OCI-LY1 (cell line): ENCODE results near the gene FBRS.

Experiments
- H2AFZ ChIP-seq: fragments of 200-600 bp; sonication (generic), shearing (Covaris generic); 2 replicates; pipeline ENCODE4 v1.6.0; 2014; ENCODE audit warnings: antibody characterized with exemption, mild to moderate bottlenecking, low read length
- H3F3A ChIP-seq: fragments of 200-600 bp; sonication (generic), shearing (Covaris generic); 2 replicates; pipeline ENCODE4 v1.6.0; 2014; ENCODE audit warnings: mild to moderate bottlenecking, antibody characterized with exemption, low read length, moderate library complexity; ENCODE audit not compliant: insufficient read depth
- H3K27ac ChIP-seq: fragments of 200-600 bp; sonication (generic); 2 replicates; pipeline ENCODE4 v1.5.1; 2014; ENCODE audit warnings: low read length, mixed run types, mild to moderate bottlenecking, low read depth; ENCODE audit not compliant: poor library complexity, severe bottlenecking
- H3K27me3 ChIP-seq: fragments of 200-600 bp; sonication (generic); 2 replicates; pipeline ENCODE4 v1.6.0; 2014; ENCODE audit warnings: antibody characterized with exemption, mild to moderate bottlenecking, low read length, moderate library complexity; ENCODE audit not compliant: insufficient read depth
- H3K36me3 ChIP-seq: fragments of 200-600 bp; sonication (generic); 2 replicates; pipeline ENCODE4 v1.6.1; 2014; ENCODE audit warnings: mild to moderate bottlenecking, antibody characterized with exemption, low read length, moderate library complexity, mixed read lengths; ENCODE audit not compliant: insufficient read depth
- H3K4me1 ChIP-seq: fragments of 200-600 bp; sonication (generic); 2 replicates; pipeline ENCODE4 v1.5.1; 2014; ENCODE audit warnings: mild to moderate bottlenecking, low read length, moderate library complexity; ENCODE audit not compliant: insufficient read depth, severe bottlenecking
- H3K4me2 ChIP-seq: fragments of 200-600 bp; sonication (generic), shearing (Covaris generic); 2 replicates; pipeline ENCODE4 v1.6.1; 2014; ENCODE audit warnings: low read length
- H3K4me3 ChIP-seq: fragments of 200-600 bp; sonication (generic); 2 replicates; pipeline ENCODE4 v1.5.1; 2014; ENCODE audit warnings: low read length, low read depth, mild to moderate bottlenecking, mixed read lengths; ENCODE audit not compliant: poor library complexity, severe bottlenecking
- H3K79me2 ChIP-seq: fragments of 200-600 bp; shearing (Covaris generic); 2 replicates; pipeline ENCODE4 v1.6.1; 2016; ENCODE audit warnings: mixed run types, low read length, mixed read lengths; ENCODE audit not compliant: insufficient read depth
- H3K9ac ChIP-seq: fragments of 200-600 bp; sonication (generic), shearing (Covaris generic); 2 replicates; pipeline ENCODE4 v1.6.1; 2014; ENCODE audit warnings: mild to moderate bottlenecking, low read length, mixed read lengths
- H3K9me2 ChIP-seq: fragments of 200-600 bp; sonication (generic), shearing (Covaris generic); 2 replicates; pipeline ENCODE4 v1.6.1; 2014; ENCODE audit warnings: low read depth, mild to moderate bottlenecking, low read length, mixed read lengths
- H3K9me3 ChIP-seq: fragments of 200-600 bp; shearing (Covaris generic); 2 replicates; pipeline ENCODE4 v1.6.1; 2014; ENCODE audit warnings: low read length, mixed read lengths
- H4K20me1 ChIP-seq: fragments of 200-600 bp; sonication (generic), shearing (Covaris generic); 2 replicates; pipeline ENCODE4 v1.6.0; 2016; ENCODE audit warnings: mild to moderate bottlenecking, low read length; ENCODE audit not compliant: insufficient read depth
- CTCF ChIP-seq: fragments of 200-600 bp; sonication (generic), shearing (Covaris generic); IDR thresholded peaks from 2 replicates; pipeline ENCODE4 v1.5.1; 2017; ENCODE audit warnings: mild to moderate bottlenecking, antibody characterized with exemption, low read length, moderate library complexity, mixed read lengths
- EZH2 ChIP-seq: fragments of 200-600 bp; sonication (generic), shearing (Covaris generic); IDR thresholded peaks from 2 replicates; pipeline ENCODE4 v1.8.0; 2017; ENCODE audit warnings: borderline replicate concordance, mixed run types, mild to moderate bottlenecking, antibody characterized with exemption, low read length, moderate library complexity, mixed read lengths

The FBRS gene

DNA sequence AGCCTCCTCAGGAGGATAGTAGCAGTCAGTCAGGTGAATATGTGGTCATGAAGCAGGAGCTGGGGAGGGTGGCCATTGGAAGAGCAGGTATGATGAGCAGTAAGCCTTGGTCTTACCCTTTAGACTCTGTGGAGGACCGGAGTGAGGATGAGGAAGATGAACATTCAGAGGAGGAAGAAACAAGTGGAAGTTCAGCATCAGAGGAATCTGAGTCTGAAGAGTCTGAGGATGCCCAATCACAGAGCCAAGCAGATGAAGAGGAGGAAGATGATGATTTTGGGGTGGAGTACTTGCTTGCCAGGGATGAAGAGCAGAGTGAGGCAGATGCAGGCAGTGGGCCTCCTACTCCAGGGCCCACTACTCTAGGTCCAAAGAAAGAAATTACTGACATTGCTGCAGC is 53.5 kb downstream of the FBRS start:
- peaks cover 98% of the 10 kb centered on the region for H3K36me3 ChIP-seq
- H3K4me1 ChIP-seq: no peaks in the 10 kb centered on the region
- no peaks in the 10 kb centered on the region for H3K79me2 ChIP-seq
- H2AFZ ChIP-seq: no peak overlapping the region
- H3K4me3 ChIP-seq: no peak overlapping the region
- no peaks in the 10 kb centered on the region for H4K20me1 ChIP-seq
- no peak overlapping the region for H3K4me2 ChIP-seq
- H3K27me3 ChIP-seq: no peaks in the 10 kb centered on the region
- H3F3A ChIP-seq: no peaks in the 10 kb centered on the region
- TF ChIP-seq EZH2: no peak
- TF ChIP-seq CTCF: no peak
- no peaks in the 10 kb centered on the region for H3K9me3 ChIP-seq
- H3K9me2 ChIP-seq: no peaks in the 10 kb centered on the region
- H3K27ac ChIP-seq: no peak overlapping the region
- no peak overlapping the region for H3K9ac ChIP-seq

- Histone ChIP-seq H3K9me3 (no peaks in the 10 kb centered on the region), H3K9me2 (no peaks in the 10 kb centered on the region), H3F3A (no peaks in the 10 kb centered on the region), H3K4me1 (no peaks in the 10 kb centered on the region), H3K4me2 (no peak overlapping the region), H3K4me3 (no peak overlapping the region), H3K27ac (no peak overlapping the region), H3K79me2 (peaks cover 2% of the 10 kb centered on the region; the same call in 1 of the 2 replicates), H3K27me3 (no peaks in the 10 kb centered on the region), H3K9ac (no peak overlapping the region), H3K36me3 (peaks cover 94% of the 10 kb centered on the region), H4K20me1 (no peaks in the 10 kb centered on the region), H2AFZ (no peak overlapping the region)
- TF ChIP-seq CTCF (no peak), EZH2 (no peak)
Observed at GRCh38 chr16:30715750-30716445, 57.7 kb downstream of the FBRS start.

DNA sequence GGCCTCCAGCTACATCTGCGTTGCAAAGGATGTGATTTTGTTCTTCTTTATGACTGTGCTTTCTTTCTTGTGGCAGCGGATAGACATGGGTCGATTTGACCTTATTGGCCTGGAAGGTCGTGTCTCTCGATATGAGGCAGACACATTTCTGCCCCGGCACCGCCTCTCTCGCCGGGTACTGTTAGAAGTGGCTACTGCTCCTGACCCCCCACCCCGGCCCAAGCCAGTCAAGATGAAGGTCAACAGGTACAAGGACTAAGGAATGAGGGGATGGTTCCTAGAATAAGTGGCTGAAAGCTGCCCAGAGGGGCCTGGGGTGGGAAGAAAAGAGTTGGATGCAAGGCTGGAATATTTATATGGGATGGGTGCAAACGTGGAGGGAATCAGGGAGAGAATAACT is 61.9 kb downstream of the FBRS start:
- H3K9me2 ChIP-seq: no peaks in the 10 kb centered on the region
- H3K27ac ChIP-seq: no peak overlapping the region
- no peak for TF ChIP-seq EZH2
- H3K36me3 ChIP-seq: peaks cover 96% of the 10 kb centered on the region
- no peak overlapping the region for H3K4me2 ChIP-seq
- no peaks in the 10 kb centered on the region for H3K4me1 ChIP-seq
- H3K9ac ChIP-seq: no peak overlapping the region
- H3F3A ChIP-seq: no peaks in the 10 kb centered on the region
- H3K4me3 ChIP-seq: no peak overlapping the region
- no peaks in the 10 kb centered on the region for H4K20me1 ChIP-seq
- peaks cover 2% of the 10 kb centered on the region; the same call in 1 of the 2 replicates for H3K79me2 ChIP-seq
- no peaks in the 10 kb centered on the region for H3K9me3 ChIP-seq
- H3K27me3 ChIP-seq: no peaks in the 10 kb centered on the region
- no peak overlapping the region for H2AFZ ChIP-seq
